CD1c-positive myeloid dendritic cell (primary cell): Measurements from ENCODE around the gene PCOLCE2.
"Not testable (repeated sequence)": the region's sequence is repeated elsewhere in the genome, so short reads cannot be mapped to it uniquely, and the experiment has no call there.

Experiments used
- DNase-seq: peaks from one replicate; pipeline ENCODE4 v3.0.0-alpha.2; 2016; ENCODE audit errors: extremely low spot score

The PCOLCE2 gene

DNA sequence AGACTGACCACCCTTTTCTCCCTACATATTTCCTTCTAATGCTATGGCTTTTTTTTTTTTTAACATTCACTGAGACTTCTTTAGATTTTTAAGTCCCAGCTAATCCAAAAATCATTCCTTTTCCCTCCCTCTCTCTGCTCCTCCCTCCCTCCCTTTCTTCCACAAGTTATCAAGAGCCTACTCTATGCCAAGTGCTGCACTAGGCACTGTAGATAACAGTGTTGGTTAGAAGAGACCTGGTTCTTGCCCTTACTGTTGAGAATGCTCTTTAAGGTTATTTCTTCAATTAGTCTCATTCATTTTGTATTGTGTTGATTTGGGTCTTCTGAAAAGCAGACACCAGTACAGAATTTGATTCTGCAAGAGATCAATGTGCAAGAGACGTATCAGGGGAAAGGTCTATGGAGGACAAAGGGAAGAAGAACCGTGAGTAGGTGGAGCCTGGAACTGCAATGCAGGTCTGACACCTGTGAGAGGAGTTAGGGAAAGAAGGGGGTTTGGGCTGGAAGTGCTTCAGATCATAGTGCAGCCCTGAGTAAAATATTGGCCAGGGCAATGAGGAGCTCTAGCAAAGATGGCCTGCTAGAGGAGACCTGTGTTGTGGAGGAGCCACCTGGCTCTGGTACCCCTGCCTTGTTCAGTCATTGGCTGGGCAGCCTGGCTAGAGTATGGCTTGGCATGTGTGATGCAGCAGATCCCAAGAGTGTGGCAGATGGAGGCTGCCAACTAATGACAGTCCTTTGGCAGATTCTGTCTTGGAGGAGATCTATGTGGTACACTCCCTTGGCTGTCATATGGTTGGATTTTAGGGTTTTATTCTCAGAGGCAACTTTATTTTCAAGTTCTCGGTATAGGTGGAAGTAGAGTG is 9.7 kb upstream of the PCOLCE2 start:
- no peak for DNase-seq

DNA sequence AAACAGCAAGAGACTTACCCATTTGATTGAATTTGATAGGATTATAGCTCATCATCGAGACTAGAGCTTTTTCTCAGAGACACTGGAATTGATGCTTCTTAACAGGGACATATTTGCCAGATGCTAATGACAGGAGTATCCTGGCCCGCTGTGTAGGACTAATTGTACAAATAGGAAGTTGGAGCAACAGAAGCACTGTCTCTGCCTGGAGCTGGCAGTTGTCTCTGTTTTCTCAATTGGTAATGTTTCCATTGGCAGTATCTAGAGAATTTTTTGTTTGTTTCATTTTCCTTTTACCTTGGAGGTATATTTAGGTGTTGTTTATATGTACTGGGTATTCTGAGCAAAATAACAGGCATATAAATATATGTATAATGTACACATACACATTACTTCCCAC is 8.9 kb upstream of the PCOLCE2 start:
- no peak for DNase-seq

DNA sequence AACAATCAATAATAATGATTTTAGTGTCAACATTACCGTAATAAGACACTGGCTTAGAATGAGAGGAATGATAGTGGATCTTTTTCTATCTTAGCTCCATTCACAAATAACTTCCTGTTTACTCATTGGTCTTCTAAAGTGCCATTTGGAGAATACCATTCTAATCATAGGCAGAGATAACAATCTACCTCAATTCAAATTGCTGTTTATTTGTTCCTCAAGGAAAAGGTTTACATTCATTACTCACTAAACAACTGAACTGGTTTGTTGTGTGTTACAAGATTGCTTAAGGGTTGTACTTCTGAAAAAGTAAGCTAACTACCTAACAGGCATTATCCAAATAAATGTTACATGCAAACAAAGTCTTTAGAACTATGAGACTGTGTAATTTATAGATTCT is 8.1 kb upstream of the PCOLCE2 start:
- DNase-seq = no peak

DNA sequence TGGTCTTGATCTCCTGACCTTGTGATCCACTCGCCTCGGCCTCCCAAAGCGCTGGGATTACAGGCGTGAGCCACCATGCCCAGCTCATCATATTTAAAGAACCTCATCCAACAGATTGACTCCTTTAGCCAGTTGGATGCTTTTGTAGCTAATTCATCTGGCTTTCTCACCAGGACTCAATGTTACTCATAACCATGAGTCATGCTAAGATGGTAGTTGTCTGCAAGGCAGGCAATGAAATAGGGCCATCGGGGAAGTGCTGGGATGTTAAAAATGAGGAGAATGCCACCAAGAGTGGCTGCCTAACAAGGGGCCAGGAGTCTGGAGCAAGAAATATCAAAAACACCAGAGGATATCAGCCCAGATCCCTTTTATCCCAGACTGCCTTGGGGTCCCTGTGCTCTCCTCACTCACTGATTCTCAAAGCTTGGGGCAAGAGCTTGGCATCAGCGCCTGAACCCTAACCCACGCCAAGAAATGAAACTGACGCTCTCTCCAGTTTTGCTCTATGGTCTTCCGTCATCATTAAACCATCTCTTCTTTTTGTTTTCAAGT is 7.4 kb upstream of the PCOLCE2 start:
- no peak for DNase-seq

DNA sequence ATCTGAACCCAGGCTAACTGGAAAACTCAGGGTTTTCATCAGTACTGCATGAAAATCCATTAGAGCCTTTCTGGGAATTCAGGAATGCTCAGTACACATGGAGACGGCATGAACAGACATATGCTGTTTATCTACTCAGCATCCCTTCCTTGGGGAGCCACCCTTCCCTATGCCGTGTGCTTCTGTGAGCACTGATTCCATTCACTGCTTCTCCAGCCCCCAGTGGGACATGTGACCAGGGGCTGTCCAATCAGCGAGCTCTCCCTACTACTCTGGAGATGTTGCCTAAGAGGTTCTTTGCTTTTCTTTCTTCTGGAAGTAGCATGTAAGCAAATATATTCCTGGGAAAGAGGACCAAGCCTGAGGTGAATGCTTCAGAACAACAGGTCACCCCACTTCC is 5.6 kb upstream of the PCOLCE2 start:
- no peak for DNase-seq

DNA sequence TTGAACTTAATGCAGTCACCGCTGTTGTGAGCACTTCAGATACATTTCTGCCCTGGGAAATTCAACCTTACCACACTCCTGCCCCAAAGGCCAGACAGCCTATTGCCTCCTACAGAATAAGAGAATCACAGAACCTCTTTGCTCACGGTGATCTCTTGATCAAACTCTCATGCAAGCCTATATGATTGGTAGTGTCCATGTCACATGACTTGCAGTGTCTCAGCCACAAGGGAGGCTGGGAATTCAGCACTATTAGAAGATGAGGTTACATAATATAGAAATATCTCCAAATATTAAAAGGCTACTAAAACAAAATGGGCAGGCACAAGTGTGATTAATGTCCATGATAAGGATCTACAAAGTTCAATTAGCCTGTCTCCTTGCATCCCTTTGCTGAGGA is 3.8 kb upstream of the PCOLCE2 start:
- no peak for DNase-seq

DNA sequence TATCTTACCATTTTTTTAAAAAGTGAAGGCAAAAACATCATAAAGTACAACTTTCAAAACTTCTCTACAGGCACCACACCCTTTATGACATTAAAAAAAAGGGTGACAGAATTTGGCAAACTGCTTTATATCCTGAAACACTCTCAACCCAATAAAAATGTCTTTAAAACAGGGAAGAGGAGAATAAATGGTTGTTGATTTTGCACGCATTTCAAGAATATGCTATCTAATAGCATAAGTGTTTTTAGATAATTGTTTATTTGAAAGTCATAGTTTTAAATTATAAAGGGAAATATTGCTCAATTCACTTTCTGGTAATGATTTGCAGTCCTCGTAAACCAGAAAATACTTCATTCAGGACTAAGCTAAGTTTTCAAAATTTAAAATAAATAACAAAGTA is 1.7 kb upstream of the PCOLCE2 start:
- DNase-seq = no peak

DNA sequence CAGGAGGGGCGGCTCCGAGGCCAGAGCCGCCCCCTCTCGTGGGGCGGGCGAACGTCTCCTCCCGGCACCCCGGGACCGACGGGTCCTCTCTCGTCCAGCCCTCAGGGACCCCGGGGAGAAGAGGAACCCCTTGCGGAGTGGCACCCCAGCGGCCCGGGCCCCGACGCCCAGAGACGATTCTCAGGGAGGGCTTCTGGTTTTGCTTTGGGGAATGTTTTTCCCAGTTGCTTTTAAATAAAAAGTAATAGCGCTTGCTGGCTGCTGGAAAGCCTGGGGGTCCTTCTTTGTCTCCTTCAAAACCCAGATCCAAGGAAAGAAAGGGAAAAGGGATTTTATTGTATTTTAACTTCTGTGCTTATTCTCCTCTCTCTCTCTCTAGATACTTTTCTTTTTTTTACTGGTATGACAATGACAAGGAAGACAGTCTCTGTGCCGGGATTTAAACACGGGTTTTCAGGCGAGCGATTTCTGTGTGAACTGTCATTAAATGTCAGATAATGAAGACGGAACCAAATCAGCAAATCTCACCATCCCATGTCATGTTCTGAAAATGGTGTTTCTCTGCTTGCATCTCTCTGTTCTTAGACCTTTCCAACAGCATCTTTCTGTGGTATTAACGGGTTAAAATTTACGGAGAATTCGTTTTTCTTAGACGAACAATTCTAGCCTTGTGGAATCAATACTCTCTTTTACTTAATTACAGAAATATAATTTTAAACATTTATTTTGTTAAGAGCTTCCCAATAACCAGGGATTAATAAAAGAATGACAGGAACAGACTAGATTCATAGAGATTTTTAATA is 530 bp upstream of the PCOLCE2 start:
- DNase-seq = no peak

DNA sequence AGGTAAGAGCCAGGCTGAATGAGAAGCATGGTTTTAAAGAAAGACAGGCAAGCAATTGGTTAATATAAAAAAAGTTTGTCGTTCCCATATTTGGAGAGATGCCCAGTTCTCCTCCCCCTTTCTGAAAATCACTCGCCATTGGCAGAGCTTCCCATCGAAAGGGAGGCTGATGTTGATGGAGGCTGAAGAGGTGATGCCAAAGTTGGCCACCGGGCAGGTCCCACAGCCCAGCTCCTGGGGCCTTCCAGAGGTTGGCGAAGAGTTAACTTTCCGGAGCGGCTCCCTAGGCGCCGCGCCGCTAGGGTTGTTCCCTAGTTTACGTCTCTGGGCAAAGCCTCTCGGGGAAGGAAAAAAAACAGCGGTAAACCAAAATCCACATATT is 793 bp downstream of the PCOLCE2 start:
- DNase-seq = no peak

DNA sequence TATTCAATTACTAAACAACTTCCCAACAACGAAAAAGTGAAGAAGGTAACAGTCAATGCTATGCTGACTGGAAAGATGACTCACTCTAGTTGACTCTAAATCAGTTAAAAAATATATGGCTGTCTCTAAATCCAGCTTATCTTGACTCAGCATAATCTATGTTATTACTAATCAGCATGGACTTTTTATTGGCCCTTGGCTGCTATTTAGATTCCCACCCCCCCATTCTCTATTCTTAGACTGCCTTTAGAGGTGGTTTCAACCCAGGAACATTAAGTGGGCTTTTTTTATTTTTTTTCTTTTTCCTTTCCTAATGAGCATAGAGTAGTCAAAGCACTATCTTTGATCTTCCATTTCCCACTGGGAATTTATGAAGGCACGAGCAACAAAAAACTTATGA is 1.9 kb downstream of the PCOLCE2 start:
- DNase-seq = no peak

DNA sequence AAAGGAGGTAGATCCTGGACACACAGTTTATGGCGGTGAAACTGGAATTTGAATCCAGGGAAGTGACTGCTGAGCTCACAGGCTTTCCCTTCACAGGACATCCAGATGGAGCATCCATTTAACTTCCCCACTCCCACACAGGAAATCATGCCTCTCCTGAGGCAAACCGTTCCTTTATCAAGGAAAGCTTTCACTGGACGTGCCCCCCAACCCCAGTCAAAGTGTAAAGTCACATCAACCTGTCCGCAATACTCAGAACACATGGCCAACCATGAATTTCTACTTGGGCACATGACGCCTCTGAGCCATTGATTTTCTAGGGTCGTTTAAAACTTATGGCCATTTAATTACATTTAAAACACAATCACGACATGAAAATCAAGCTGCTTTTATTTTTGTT is 2.9 kb downstream of the PCOLCE2 start:
- no peak for DNase-seq

DNA sequence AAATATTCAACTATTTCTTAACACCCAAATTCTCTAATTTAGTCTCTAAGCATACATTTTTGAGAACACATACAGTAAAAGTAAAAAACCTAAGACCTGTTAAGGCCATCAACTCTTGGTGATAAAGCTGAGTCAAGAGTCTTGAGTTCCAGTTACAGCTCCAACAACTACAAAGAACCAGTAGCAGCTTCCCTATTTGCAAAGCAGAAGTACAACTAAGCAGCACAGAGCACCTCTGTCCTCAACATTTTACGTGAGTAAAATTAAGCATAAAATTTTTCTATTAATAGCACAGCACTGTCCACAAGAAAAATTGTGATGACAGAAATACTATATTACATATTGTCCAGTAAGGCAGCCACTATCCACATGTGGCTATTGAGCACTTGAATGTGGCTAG is 4.4 kb downstream of the PCOLCE2 start:
- DNase-seq = peak; percentile 29

DNA sequence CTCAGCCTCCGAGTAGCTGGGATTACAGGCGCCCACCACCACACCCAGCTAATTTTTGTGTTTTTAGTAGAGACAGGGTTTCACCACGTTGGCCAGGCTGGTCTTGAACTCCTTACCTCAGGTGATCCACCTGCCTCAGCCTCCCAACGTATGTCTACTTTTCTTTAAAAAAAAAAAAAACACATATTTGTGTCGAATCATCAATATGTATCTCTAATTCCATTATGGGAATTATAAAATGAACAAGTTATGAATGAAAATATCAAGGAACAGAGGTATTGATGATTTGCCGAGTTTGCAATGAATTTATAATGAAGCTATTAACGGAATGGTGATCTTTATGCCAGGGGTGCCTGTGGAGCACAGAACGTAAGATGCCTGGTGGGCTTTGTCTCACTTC is 5.3 kb downstream of the PCOLCE2 start:
- not testable (repeated sequence) for DNase-seq

DNA sequence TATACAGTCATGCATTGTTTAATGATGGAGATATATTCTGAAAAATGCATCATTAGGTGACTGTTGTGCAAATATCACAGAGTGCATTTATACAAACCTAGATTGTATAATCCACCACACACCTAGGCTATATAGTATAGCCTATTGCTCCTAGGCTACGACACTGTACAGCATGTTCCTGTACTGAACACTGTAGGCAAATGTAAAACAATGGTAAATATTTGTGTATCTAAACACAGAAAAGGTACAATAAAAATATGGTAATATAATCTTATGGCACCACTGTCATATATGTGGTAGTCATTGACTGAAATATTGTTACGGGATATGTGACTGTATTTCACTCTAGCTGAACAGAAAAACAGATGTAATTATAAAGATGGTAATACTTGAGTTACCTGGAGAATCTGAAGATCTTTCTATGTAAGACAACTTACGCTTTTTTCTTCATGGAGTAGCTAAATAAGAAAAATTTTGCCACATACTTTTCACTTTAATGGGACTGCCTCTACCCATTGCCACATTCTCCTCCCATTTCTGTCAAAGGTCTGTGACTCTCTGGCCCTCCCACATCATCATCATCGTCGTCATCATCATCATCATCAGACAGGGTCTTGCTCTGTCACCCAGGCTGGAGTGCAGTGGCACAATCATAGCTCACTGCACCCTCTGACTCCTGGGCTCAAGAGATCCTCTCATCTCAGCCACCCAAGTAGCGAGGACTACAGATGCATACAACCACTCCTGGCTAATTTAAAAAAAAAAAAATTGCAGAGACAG is 7.2 kb downstream of the PCOLCE2 start:
- no peak for DNase-seq

DNA sequence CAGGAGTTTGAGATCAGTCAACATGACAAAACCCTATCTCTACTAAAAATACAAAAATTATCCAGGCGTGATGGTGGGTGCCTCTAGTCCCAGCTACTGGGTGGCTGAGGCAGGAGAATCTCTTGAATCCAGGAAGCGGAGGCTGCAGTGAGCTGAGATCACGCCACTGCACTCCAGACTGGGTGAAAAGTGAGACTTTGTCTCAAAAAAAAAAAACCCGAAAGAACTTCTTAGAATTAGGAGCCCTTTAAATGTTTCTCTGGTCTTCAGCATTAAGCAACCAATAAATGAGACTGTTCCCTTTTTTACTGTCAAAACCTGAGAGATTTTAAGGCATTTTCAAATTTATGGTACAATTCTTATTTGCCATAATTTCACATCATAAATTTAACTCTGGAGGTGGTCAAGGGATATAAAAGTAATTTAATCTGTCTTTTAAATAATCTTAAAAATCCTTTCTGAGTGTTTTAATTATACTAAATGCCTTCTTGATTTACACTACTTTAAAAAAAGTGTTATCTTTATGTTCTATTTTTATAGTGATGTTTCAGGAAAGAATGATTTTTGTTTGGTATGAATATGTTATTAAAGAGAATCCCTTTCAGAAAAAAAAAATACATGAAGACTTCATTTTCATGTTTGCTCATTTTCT is 10.1 kb downstream of the PCOLCE2 start:
- DNase-seq = no peak

DNA sequence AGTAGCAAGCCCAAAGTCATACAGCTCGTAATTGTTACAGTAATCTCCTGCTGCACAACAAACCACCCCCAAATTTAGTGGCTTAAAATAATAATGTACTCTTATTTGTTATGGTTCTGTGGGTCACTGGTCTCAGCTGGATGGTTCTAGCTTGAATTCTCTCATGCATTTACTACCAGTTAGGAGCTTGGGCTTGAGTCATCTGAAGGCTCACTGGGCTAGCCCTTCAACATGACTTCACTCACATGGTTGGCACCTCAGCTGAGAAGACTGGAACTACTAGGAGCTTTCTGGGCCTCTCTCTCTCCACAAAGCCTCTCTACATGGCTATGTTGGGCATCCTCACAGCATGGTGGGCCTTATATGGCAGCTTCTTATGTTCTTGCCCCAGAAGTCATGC is 12.5 kb downstream of the PCOLCE2 start:
- DNase-seq = no peak

DNA sequence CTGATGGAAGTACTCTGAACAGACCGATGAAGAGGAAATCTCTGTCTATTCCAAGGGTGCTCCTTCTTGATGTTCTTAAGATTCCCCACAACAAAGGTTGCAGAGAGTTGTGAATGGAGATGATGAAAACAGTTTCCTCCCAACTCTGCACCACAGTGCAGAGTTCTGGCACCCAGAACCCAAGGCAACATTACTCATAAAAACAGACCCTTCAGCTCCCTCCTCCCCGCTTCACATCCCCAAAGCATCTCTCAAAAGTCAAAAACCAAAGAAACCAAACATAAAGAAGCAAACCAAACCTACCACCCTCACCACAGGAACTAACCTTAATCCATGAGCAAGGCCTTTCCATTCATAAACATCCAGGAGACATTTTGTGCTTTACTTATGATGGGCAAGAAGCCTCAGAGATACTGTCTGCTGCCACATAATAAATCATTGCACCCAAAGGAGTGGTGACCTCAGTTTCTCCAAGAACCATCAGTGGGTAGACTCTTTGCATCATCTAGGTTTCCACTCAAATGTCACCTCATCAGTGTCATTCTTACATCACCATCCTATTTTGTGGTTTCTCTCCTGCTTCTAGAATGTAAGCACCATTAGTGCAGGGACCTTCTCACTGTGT is 13.2 kb downstream of the PCOLCE2 start:
- DNase-seq = no peak

DNA sequence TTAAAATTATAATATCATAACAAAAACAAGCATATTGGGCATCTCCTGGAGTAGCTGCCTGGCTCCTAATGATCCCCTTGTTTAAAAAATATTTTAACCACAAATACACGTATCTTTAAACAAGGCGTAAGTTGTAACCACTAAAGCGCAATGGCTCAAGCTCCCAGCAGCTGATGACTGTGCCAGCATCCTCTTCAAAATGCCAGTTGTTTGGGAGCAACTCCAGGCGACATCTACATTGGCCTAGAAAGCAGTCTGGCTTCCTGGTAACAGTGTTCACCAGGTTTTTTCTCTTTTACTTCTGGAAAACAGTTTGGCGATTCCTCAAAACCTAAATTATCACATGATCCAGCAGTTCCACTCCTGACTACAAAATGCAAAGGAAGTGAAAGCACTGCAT is 13.8 kb downstream of the PCOLCE2 start:
- no peak for DNase-seq

DNA sequence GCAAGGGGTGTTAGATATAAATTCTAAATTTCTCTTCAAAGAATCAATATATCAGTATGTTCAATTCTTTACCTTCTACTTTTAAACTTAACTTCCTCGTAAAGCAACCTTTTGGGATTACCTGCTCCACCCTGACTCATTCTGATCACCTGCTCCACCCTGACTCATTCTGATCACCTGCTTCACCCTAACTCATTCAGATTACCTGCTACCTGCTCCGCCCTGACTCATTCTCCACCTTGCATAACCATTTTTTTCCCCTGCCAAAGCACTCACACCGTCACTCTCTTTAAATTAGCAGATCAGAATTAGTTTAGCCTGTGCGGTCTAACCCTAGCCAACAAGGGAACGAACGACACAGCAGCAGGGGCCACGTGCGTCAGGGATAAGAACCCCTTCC is 20.5 kb downstream of the PCOLCE2 start:
- not testable (repeated sequence) for DNase-seq

DNA sequence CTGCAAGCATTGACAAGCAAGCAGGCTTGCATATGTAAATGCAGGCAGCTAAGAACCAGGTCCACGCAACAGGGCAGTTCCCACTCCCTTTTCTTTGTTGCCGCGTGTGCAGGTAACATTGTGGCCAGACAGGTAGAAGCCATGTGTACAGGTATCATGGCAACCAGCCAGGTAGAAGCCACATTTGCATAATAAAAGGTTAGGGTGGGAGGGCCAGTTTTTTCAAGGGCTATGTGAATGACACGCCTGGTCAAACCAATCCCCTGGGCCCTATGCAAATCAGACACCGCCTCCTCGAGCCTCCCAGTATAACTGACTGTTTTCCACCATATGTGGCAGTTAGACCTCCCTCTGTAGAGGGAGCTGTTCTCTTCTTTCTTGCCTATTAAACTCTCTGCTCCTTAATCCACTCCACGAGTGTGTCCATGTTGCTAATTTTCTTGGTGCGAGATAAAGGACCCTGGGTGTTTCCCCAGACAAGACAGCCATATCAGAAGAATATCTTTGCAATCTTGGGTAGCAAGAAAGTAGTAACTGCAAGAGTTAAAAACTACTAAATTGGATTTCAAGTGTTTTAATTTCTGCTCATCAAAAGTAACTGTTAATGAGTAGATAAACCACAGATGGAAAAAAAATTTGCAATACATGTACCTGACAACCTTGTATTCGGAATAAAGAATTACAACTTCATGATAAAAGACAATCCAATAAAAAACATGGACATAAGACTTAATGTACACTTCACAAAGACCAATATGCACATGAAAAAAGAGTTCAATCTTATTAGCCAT is 21.8 kb downstream of the PCOLCE2 start:
- DNase-seq = no peak
